HG03175 (cell line): Measurements from ENCODE around the gene MEIKIN.

Experiments used
- ATAC-seq: cut with Tn5 transposase; IDR thresholded peaks from one replicate; pipeline ENCODE4 v1.9.1; 2021; ENCODE audit warnings: mild to moderate bottlenecking, moderate library complexity; ENCODE audit not compliant: unreplicated experiment

The MEIKIN gene, protein sequence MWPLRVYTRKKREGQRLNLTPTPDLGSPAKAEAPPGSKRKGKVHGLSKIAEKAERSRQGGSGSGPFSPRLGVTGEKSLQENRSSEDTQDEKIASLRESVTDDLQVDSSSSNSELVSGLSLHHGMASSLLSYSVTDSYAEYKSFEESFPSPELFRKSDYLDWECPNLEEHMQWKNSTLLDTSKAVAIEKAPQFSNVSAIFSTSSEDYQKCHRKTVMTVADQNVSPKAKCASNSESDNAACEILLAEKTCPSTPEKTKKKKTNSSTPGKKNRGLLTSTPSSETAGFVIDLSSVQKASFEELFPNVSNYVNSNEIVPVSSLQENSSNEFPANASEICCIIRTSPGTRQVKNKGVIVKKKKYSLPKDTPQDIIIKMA

DNA sequence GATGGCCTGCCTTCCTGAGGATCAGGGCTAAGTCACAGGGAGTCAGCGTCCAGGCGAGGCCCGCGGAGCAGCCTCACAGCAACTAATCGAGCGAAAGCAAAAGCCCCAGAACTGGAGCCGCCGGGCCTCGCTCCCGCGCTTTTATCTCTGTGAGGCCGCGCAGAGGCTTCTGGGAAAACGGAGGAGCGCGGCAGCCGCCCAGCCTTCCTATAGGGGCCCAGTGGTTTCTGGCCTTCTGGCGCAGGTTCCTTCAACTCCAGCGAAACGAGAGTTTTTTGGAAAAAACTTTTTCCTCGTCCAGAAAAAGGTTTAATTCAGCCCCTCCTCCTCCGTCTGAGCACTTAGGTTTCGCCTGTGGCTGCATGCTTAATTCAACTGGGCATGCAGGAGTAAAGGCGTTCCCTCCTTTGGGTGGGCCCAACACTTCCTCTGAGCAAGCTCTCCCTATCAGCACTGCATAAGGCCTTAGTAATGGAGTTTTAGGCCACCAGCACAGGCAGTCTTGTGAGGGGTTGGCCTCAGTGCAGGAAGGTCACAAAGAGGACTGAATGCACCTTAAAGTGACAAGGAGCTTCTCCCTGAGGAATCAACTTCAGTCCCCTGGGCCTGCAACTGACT, at the start of gene MEIKIN:
TSS of gene MEIKIN (minus strand) at position 113 of the 618 bp plus-strand sequence. CDS start 158 bp downstream, outside the sequence.
- ATAC-seq: no peak

GRCh38 chr5:131994533-131995226, 49.2 kb upstream of the MEIKIN start:
- ATAC-seq: no peak

- ATAC-seq: no peak
Observed at GRCh38 chr5:131994090-131994489, 48.6 kb upstream of the MEIKIN start.

- no peak for ATAC-seq
Observed at GRCh38 chr5:131993676-131994075, 48.2 kb upstream of the MEIKIN start.

DNA sequence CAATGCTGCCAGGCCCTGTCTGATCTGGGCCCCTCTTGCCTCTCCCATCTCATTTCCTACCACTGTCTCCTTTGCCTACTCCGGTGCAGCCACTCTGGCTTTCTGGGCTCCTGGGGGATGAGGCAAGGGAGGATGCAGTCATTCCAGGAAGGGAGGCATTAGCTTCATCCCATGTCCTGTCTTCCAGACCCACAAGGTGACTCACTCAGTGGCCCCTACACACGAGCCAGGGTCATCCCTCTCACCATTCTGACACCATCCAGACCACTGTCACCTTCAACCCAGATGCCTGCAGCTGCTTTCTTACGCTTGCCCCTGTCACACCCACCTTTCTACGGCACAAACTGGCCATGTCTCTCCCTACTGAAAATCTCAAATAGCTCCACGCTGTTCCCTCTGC, 46.9 kb upstream of the MEIKIN start:
- ATAC-seq: no peak

GRCh38 chr5:131991593-131992324, 46.3 kb upstream of the MEIKIN start:
- no peak for ATAC-seq

DNA sequence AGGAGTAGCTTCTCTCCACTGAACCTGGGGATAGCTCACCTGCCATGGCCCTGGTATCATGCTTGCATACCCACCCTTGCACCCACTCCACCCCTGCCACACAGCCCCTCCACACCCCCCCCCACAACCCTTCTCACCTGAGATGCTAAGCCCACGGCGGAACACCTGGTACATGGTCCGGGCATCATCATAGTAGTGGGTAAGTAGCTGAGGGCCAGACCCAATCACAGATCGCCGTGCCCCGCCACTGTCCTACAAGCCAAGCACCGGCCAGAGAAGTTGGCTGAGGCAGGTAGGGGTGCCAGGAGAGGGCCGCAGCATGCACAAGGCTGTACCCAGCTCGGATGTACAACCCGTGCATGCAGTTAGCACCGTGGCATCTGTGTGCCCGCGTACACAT, 45.3 kb upstream of the MEIKIN start:
- no peak for ATAC-seq

- ATAC-seq: no peak
Observed at GRCh38 chr5:131988601-131989000, 43.1 kb upstream of the MEIKIN start.

DNA sequence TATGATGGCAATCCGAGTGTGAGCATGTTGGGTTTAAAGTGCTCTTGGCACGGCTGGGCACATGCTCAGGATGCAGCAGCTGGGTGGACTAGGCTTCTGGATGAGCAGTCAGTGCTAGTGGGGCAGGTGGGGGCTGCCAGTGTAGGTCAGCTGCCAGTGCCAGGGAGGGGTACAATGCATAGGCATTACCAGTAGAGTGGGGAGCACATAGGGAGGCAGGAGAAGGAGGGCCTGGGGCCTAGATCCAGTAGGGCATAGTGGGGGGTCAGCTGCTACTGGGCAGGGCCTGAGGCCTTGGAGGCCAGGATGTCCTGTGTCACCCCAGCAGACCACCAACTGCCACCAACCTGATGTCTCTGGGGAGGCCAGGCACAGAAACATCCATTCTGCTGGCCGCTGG, 41.8 kb upstream of the MEIKIN start:
- no peak for ATAC-seq

DNA sequence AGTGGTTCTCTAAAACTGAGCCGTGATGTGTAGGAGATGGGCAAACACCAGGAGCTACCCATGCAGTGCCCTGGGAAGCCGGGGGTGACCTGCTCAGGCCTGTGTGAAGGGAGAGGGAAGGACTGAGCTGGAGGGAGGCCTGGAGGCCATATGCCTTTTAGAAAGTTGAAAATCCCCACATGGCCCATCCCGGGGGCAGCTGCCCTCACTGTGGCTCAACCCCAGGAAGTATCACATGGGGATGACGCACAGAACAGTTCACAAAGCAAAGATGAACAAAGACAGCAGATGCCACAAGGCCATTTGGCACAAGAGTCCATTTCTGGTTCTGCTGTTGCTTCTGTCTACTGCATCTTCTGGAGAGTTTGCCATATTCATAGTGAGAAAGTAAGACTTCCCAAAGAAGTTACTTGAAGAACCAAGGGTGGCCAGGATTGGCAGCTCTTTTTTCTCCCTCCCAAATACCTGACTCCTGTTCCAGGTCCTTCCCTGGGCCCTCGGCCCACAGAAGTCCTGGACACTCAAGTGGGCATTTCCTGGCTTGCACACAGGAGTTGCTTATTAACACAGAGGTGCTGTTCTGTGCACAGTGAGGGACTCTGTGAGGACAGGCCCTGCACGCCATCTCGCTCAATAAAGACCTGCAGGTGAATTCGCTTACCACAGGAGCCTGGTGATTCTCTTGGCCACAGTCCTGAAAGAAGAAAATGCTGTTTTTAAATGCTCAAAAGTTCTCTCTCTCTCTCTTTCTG, 40.9 kb upstream of the MEIKIN start:
- ATAC-seq: no peak

GRCh38 chr5:131984956-131985665, 39.6 kb upstream of the MEIKIN start:
- no peak for ATAC-seq

GRCh38 chr5:131983244-131983771, 37.8 kb upstream of the MEIKIN start:
- no peak for ATAC-seq

DNA sequence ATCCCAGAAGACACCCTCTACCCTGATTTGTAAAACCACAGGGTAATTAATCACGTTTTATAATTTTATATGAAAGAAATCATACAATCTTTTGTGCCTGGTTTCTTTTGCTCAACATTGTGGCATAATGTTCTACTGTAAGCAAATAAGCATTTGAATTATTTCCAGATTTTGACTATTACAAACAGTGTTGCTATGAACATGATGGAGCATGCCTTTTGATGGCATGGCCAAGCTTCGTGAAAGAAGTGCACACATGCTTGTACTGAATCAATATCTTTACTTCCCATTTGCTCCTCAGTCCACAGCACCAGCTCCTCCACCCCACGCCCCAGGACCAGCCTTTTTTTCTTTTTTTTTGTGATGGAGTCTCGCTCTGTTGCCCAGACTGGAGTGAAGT, 36.1 kb upstream of the MEIKIN start:
- ATAC-seq: no peak

- ATAC-seq: no peak
Observed at GRCh38 chr5:131980696-131981095, 35.2 kb upstream of the MEIKIN start.

DNA sequence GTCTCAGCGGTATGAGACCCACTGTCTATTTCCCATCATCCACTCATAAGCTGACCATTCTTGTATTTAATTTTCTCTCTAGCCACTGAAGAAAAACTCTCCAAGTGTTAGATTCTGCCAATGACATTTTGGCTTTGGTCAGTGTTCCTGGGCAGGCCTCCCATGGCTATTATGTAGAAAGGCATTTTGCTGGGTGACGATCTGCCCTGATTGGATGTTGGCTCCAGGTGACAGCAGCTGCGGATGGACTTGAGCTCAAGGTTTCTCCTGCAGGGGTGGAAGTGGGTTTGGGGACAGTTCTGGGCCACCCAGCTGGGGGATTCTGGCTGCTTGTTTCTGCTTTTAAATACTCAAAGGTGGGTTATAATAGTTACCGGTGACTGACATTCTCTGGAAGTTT, 34.4 kb upstream of the MEIKIN start:
- ATAC-seq: no peak

DNA sequence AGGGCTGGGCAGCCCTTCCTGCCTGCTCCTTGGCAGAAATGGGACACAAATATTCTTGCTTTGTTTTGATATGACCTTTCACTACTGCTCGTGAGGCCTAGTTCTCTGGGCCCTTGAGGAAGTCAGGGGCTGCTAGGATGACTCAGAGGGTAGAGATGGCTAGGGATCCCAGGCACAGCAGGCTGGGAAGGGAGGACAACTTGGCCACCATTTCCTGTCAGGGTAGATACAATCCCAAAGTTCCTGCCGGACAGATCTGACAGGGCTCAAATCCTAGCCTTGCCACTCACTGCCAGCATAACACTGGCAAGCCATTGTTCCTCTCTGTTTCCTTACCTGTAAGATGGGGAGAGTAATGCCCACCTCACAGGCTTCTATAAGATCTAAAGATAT, 31.7 kb upstream of the MEIKIN start:
- no peak for ATAC-seq

DNA sequence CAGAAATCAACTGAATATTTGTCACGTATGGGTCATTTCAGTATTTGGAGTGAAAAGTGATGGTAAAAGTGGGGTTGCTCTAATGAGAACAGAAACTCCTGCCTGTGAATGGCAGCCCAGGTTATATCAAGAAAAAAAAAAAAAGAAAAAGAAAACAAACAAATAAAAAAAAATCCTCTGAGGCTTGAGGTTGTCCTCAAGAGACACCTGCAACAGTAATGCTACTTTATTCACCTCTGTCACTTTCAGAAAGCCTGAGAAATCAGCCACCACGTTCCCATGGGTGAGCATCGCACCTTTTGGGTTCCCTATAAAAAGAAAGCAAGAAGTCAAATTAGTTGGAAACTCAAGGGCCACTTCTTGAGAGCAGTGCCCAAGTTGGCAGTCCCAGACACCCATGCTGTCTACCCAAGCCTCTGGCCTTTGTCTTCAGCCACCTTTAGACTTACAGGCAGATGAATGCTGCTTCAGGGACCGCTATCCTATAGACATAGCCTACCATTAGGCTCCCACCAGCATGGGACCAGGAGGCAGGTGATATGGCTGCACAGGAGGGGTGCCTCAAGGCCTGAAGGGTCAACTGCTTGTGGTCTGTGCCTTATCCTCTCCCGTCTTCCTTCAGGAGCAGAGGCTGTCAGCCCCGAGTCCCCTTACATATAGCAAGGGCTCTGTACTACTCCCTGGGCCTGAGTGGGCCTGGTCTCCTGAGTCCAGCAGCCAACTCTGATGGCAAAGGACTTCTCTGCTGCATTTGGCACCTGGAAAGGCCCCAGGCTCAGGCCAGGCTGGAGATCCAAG, 31.1 kb upstream of the MEIKIN start:
- ATAC-seq: no peak

GRCh38 chr5:131974956-131975726, 29.7 kb upstream of the MEIKIN start:
- no peak for ATAC-seq
